ENCODE measurements around the gene CAPN15.

GRCh38 chr16:551210-551609 lies 23.7 kb downstream of the CAPN15 start:
- TF ChIP-seq, protein P1, sequence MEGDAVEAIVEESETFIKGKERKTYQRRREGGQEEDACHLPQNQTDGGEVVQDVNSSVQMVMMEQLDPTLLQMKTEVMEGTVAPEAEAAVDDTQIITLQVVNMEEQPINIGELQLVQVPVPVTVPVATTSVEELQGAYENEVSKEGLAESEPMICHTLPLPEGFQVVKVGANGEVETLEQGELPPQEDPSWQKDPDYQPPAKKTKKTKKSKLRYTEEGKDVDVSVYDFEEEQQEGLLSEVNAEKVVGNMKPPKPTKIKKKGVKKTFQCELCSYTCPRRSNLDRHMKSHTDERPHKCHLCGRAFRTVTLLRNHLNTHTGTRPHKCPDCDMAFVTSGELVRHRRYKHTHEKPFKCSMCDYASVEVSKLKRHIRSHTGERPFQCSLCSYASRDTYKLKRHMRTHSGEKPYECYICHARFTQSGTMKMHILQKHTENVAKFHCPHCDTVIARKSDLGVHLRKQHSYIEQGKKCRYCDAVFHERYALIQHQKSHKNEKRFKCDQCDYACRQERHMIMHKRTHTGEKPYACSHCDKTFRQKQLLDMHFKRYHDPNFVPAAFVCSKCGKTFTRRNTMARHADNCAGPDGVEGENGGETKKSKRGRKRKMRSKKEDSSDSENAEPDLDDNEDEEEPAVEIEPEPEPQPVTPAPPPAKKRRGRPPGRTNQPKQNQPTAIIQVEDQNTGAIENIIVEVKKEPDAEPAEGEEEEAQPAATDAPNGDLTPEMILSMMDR (IDR thresholded peaks at IDR 0.05): no peak
- TF ChIP-seq POLR2A (IDR thresholded peaks at IDR 0.05; ENCODE audit: low read depth): no peak
- no peak for TF ChIP-seq EP300 (IDR thresholded peaks at IDR 0.05)
- no peak for TF ChIP-seq POLR2AphosphoS5 (IDR thresholded peaks at IDR 0.05)

All from esophagus muscularis mucosa (tissue), 4 donors.